Body of pancreas (tissue), 4 donors: Measurements from ENCODE around the gene SLF2.

Experiments
- POLR2A ChIP-seq, 3 donors: fragments of 450-650 bp; IDR thresholded peaks; one replicate each; pipeline ENCODE4 v1.6.1; 2016; ENCODE audit warnings: antibody characterized with exemption in 3 of 3, mild to moderate bottlenecking in 2 of 3
- TF ChIP-seq, protein P1 (sequence below), 7 experiments: fragments of 450-650 bp in 4 of 7; fragments of 200-600 bp in 3 of 7; sonication (generic) in 3 of 7; IDR thresholded peaks; one replicate each; pipeline ENCODE4 v1.5.1; 2016 to 2019; ENCODE audit warnings: antibody characterized with exemption in 7 of 7

DNA sequence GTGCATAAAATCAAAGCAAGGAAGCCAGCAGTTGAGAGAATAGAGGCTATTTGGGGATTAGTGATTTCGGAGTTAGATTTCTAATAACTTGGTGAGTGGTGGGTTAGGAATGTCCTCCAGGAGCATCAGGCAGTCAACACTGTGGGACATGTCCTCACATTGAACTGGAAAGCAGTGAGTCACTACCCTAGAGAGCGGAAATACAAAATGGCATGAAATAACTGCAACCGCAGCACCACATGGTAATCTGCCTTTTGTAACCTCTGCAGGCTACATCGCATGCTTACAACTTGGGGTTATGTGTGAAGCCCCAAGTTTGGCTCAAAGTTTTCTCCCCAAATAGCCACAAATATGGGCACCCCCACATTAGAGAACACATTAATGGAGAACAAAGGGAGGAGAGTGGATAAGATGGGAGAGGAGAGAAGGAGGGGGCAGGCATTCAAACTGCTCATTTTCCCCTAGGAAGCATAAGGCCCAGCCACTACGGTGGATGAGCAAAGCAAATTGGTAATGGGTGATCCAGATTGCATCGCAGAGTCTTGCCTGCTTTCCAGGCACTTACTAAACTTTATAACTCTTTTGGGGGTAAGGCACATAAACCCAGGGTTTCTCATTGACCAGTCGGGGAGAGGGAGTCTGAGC is 22.0 kb upstream of the SLF2 start:
- TF ChIP-seq, protein P1, sequence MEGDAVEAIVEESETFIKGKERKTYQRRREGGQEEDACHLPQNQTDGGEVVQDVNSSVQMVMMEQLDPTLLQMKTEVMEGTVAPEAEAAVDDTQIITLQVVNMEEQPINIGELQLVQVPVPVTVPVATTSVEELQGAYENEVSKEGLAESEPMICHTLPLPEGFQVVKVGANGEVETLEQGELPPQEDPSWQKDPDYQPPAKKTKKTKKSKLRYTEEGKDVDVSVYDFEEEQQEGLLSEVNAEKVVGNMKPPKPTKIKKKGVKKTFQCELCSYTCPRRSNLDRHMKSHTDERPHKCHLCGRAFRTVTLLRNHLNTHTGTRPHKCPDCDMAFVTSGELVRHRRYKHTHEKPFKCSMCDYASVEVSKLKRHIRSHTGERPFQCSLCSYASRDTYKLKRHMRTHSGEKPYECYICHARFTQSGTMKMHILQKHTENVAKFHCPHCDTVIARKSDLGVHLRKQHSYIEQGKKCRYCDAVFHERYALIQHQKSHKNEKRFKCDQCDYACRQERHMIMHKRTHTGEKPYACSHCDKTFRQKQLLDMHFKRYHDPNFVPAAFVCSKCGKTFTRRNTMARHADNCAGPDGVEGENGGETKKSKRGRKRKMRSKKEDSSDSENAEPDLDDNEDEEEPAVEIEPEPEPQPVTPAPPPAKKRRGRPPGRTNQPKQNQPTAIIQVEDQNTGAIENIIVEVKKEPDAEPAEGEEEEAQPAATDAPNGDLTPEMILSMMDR (IDR thresholded peaks at IDR 0.05): no peak
- no peak for TF ChIP-seq POLR2A (IDR thresholded peaks at IDR 0.05)
